SU-DHL-6 (cell line): ENCODE data around the gene EBP.

Experiments
- H2AFZ ChIP-seq: fragments of 200-600 bp; sonication (generic); 2 replicates; pipeline ENCODE4 v1.6.1; 2014; ENCODE audit warnings: low read depth, mild to moderate bottlenecking, moderate library complexity, mixed read lengths, antibody characterized with exemption, low read length; ENCODE audit not compliant: severe bottlenecking
- H3F3A ChIP-seq: fragments of 200-600 bp; shearing (Covaris generic); 2 replicates; pipeline ENCODE4 v1.6.0; 2016; ENCODE audit warnings: antibody characterized with exemption, mild to moderate bottlenecking; ENCODE audit not compliant: insufficient read depth
- H3K27ac ChIP-seq: fragments of 200-600 bp; sonication (generic); 2 replicates; pipeline ENCODE4 v1.5.1; 2016; ENCODE audit warnings: low read depth, mild to moderate bottlenecking, low read length, moderate library complexity, mixed read lengths
- H3K27me3 ChIP-seq: fragments of 200-600 bp; sonication (generic), shearing (Covaris generic); 2 replicates; pipeline ENCODE4 v1.6.0; 2014; ENCODE audit warnings: mild to moderate bottlenecking, low read length
- H3K36me3 ChIP-seq: fragments of 200-600 bp; sonication (generic); 2 replicates; pipeline ENCODE4 v1.6.1; 2014; ENCODE audit warnings: mild to moderate bottlenecking, low read length, mixed read lengths
- H3K4me2 ChIP-seq: fragments of 300-600, 200-600 bp; shearing (Covaris generic), sonication (generic); 2 replicates; pipeline ENCODE4 v1.6.0; 2014; ENCODE audit warnings: low read length, low read depth, mild to moderate bottlenecking; ENCODE audit not compliant: poor library complexity, severe bottlenecking
- H3K4me3 ChIP-seq: fragments of 200-600 bp; sonication (generic); 2 replicates; pipeline ENCODE4 v1.5.1; 2014; ENCODE audit warnings: antibody characterized with exemption, low read length, mild to moderate bottlenecking, mixed read lengths; ENCODE audit not compliant: insufficient read depth, poor library complexity, severe bottlenecking
- H3K79me2 ChIP-seq: fragments of 200-600 bp; sonication (generic); 2 replicates; pipeline ENCODE4 v1.6.1; 2014; ENCODE audit warnings: mild to moderate bottlenecking, low read length, moderate library complexity; ENCODE audit not compliant: insufficient read depth
- H3K9ac ChIP-seq: fragments of 200-600 bp; sonication (generic); 2 replicates; pipeline ENCODE4 v1.7.0; 2014; ENCODE audit warnings: mild to moderate bottlenecking, low read length
- H3K9me2 ChIP-seq: fragments of 200-600 bp; sonication (generic); replicated peaks from 2 replicates; pipeline ENCODE4 v1.6.1; 2014; ENCODE audit warnings: low read length; ENCODE audit not compliant: insufficient read depth
- H3K9me3 ChIP-seq: fragments of 200-600 bp; sonication (generic); 2 replicates; pipeline ENCODE4 v1.6.1; 2014; ENCODE audit warnings: low read length, mixed read lengths; ENCODE audit not compliant: insufficient read depth
- H4K20me1 ChIP-seq: fragments of 200-600 bp; sonication (generic); 2 replicates; pipeline ENCODE4 v1.6.1; 2014; ENCODE audit warnings: low read depth, mild to moderate bottlenecking, antibody characterized with exemption, low read length, moderate library complexity, mixed read lengths
- EZH2phosphoT487 ChIP-seq: fragments of 200-600 bp; sonication (generic), shearing (Covaris generic); conservative IDR thresholded peaks from 2 replicates; pipeline ENCODE4 v1.6.1; 2018; ENCODE audit warnings: mild to moderate bottlenecking, antibody characterized with exemption, low read length, moderate library complexity, mixed read lengths
- TF ChIP-seq, protein P1 (sequence below): fragments of 200-600 bp; sonication (generic); IDR thresholded peaks from one replicate; pipeline ENCODE4 v1.5.1; 2017; ENCODE audit warnings: antibody characterized with exemption, mild to moderate bottlenecking, low read length, moderate library complexity; ENCODE audit not compliant: insufficient read depth, poor library complexity, severe bottlenecking

The EBP gene

DNA sequence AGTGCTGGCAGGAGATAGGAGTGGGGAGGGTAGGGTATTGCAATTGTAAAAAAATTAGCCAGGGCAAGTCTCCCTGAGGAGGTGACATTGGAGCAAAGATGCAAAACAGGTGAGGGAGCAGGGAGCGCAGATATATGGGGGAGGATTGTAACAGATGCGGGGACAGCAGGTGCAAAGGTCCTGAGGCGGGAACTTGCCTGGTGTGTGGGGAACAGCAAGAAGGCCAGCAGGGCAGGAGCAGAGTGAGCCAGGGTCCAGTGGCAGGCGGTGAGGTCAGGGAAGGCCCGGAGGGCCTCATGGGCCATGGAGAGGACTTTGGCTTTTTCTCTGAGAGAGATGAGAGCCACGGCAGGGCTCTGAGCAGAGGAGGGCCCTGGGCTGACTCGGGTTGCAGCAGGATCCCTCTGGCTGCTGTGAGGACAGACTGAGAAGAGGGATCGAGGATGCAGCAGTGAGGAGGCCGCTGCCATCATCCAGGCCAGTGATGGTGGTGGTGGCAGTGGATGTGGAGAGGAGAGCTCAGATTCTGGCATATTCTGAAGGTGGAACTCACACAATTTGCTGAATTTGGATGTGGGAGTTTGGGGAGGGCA lies 6.6 kb upstream of the EBP start:
- no peak for TF ChIP-seq EZH2phosphoT487
- TF ChIP-seq, protein P1, sequence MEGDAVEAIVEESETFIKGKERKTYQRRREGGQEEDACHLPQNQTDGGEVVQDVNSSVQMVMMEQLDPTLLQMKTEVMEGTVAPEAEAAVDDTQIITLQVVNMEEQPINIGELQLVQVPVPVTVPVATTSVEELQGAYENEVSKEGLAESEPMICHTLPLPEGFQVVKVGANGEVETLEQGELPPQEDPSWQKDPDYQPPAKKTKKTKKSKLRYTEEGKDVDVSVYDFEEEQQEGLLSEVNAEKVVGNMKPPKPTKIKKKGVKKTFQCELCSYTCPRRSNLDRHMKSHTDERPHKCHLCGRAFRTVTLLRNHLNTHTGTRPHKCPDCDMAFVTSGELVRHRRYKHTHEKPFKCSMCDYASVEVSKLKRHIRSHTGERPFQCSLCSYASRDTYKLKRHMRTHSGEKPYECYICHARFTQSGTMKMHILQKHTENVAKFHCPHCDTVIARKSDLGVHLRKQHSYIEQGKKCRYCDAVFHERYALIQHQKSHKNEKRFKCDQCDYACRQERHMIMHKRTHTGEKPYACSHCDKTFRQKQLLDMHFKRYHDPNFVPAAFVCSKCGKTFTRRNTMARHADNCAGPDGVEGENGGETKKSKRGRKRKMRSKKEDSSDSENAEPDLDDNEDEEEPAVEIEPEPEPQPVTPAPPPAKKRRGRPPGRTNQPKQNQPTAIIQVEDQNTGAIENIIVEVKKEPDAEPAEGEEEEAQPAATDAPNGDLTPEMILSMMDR = no peak
- Histone ChIP-seq H4K20me1 (no peaks in the 10 kb centered on the region), H3K4me2 (no peak overlapping the region), H3F3A (peaks cover 5% of the 10 kb centered on the region; the same call in 1 of the 2 replicates), H3K79me2 (no peaks in the 10 kb centered on the region), H2AFZ (no peak overlapping the region), H3K27me3 (no peaks in the 10 kb centered on the region), H3K9me2 (no peaks in the 10 kb centered on the region), H3K27ac (no peak overlapping the region), H3K36me3 (no peaks in the 10 kb centered on the region), H3K9ac (no peak overlapping the region), H3K4me3 (no peak overlapping the region), H3K9me3 (no peaks in the 10 kb centered on the region)

DNA sequence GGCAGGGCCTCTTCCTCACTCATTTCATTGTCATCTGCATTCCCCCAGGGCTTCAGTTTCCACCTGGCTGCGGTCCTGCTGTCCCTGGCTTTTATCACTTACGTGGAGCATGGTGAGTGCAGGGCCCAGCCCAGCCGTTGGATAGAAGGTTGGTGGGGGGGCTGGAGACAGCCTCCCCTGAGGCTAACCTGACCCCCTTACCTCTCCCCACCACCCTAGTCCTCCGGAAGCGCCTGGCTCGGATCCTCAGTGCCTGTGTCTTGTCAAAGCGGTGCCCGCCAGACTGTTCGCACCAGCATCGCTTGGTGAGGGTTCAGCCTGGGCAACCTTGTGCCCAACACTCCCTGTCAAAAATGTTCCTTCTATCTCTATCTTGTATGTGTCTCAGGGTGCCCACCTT lies 5.8 kb upstream of the EBP start:
- no peaks in the 10 kb centered on the region for H3K27me3 ChIP-seq
- no peak overlapping the region for H3K27ac ChIP-seq
- no peak overlapping the region for H2AFZ ChIP-seq
- no peaks in the 10 kb centered on the region for H3K9me2 ChIP-seq
- H3K9ac ChIP-seq = no peak overlapping the region
- TF ChIP-seq EZH2phosphoT487 = no peak
- TF ChIP-seq, protein P1 = no peak
- H3K9me3 ChIP-seq = no peaks in the 10 kb centered on the region
- no peak overlapping the region for H3K4me2 ChIP-seq
- peaks cover 13% of the 10 kb centered on the region; the same call in 1 of the 2 replicates for H3F3A ChIP-seq
- no peak overlapping the region for H3K4me3 ChIP-seq
- H3K79me2 ChIP-seq = no peaks in the 10 kb centered on the region
- no peaks in the 10 kb centered on the region for H4K20me1 ChIP-seq
- no peaks in the 10 kb centered on the region for H3K36me3 ChIP-seq

DNA sequence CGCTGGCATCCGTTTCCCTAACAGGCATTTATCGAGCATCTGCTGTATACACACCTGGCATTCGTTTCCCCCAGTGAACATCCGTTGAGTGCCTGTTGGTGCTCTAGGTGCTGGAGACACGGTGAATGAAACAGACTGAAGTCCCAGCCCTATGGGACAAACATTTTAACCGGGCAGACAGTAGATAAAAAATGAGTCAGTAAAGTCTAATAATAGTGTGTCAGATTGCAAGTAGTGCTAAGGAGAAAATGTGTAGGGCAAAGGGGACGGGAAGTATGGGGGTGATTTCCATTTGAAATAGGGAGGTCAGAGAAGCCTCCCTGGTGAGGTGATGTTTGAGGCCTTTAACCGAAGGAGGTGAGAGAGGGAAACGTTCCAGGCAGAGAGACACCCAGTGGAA lies 5.3 kb upstream of the EBP start:
- Histone ChIP-seq H3K9ac (no peak overlapping the region), H3K79me2 (no peaks in the 10 kb centered on the region), H2AFZ (no peak overlapping the region), H3F3A (peaks cover 13% of the 10 kb centered on the region; the same call in 1 of the 2 replicates), H4K20me1 (no peaks in the 10 kb centered on the region), H3K36me3 (no peaks in the 10 kb centered on the region), H3K4me3 (no peak overlapping the region), H3K9me3 (no peaks in the 10 kb centered on the region), H3K27me3 (no peaks in the 10 kb centered on the region), H3K9me2 (no peaks in the 10 kb centered on the region), H3K4me2 (no peak overlapping the region), H3K27ac (no peak overlapping the region)
- TF ChIP-seq EZH2phosphoT487 = no peak
- TF ChIP-seq, protein P1 = no peak
